GM18508 (cell line): ENCODE data around the gene STXBP3.

Source experiments
- ATAC-seq: cut with Tn5 transposase; IDR thresholded peaks from one replicate; pipeline ENCODE4 v1.9.1; 2021; ENCODE audit warnings: moderate number of reproducible peaks; ENCODE audit not compliant: insufficient read depth, unreplicated experiment

The STXBP3 gene

DNA sequence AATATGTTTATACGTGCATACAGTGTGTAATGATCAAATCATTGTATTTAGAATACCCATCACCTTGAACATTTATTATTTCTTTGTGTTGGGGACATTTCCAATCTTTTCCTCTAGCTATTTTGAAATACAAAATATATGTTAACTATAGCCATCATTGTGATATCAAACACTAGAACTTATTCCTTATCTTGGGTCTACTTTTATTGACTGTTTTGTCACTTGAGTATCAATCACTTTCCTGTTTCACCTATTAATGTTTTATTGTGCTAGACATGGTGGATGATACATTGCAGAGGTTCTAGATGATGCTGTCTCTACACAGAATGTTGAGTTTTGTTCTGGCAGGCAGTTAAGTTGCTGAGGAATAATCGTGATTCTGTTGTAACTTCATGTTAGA is 45.9 kb downstream of the STXBP3 start:
- ATAC-seq = no peak

DNA sequence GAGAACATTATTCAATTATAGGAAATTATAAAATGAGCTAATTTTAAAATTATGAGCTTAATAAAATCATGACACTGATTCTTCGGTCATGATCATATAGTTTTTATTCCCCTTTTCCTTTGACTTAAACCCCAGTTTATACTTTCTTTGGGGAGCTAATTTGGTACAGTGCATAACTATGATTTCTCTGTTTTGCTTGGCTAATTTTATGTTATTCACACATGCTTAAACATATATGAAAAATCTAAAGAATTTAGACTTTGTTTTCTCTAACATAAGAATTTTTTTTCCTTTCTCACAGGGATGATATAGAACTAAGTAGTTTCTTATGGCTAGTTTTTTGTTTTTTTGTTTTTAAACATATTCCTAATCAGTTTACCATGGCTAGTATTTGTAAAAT is 52.5 kb downstream of the STXBP3 start:
- ATAC-seq = no peak

DNA sequence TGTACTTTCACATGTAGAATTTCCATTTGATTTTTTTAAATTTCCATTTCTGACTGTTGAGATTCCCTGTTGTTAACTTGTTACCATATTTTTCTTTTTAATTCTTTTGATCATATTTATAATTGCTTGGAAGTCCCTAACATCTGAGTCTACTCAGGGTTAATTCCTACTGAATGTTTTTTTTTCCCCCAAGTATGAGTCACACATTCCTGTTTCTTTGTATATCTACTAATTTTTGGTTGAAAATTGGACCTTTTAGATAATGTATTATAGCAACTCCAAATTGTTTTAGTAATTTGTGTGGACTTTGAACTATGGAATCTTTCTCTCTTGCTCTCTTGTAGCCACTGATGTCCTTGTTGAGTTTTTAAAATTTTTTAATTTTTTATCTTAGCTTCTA is 54.6 kb downstream of the STXBP3 start:
- no peak for ATAC-seq

DNA sequence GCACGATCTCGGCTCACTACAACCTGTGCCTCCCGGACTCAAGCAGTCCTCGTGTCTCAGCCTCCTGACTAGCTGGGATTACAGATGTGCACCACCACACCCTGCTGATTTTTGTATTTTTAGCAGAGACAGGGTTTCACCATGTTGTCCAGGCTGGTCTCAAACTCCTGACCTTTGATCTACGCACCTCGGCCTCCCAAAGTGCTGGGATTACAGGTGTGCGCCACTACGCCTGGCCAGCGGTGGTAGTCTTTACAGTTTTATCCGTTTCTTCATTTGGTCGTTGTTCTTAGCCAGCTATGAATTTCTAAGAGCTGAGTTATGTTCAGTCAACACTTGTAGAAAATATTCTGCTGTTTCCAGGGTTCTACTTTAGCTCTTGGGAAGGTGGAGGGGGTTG is 57.1 kb downstream of the STXBP3 start:
- no peak for ATAC-seq

DNA sequence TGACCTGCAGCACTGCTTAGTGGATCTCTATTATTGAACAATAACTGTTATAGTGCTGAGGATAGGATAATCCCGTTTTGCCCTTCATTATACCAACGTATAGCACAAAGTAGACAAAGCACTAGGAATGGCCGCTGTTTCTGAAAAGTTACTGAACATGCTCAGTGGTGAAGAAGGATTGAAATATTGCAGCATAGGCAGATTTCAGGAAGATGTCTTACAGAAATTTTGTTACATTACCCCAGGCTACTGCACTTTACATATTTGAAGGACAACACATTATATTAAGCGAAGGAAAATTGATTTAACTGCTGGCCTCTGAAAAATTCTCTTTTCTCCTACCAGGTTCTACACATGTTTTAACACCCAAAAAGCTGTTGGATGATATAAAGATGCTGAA is 62.0 kb downstream of the STXBP3 start:
- no peak for ATAC-seq

DNA sequence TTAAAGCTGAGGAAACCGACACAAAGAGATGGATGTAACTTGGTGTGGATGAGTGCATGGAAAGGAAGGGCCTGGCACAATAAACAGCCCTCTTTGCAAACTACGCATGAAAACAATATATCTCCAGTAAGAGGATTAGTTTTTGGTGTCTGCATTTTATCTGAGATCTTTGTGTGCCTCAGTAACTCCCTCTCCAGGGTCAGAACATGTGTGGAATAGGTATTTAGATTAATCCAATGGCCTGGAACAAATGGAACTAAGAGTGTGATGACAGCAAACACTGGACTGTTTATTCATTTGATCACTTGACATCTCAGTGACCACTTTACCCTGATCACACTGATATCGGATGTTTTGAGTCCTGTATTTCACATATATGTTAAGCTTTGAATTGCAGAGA is 65.1 kb downstream of the STXBP3 start:
- ATAC-seq = no peak

DNA sequence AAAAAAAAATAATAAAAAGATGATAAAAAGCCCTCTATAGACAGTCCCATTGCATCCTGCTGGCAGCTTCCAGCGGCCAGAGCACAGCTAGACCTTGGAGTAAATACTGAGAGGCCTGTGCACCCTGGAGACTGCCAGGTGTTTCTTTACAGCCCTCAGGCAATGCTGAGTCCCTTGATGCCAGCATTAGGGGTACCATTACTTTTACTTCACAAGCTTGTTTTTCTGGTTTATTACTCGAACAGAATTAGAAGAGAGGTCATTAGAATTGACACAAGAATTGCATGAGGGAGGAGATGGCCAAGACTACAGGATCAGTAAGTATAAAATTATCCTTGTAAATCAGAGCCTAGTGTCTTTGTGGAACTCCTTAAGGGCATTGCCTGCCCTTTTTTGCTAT is 66.9 kb downstream of the STXBP3 start:
- no peak for ATAC-seq

DNA sequence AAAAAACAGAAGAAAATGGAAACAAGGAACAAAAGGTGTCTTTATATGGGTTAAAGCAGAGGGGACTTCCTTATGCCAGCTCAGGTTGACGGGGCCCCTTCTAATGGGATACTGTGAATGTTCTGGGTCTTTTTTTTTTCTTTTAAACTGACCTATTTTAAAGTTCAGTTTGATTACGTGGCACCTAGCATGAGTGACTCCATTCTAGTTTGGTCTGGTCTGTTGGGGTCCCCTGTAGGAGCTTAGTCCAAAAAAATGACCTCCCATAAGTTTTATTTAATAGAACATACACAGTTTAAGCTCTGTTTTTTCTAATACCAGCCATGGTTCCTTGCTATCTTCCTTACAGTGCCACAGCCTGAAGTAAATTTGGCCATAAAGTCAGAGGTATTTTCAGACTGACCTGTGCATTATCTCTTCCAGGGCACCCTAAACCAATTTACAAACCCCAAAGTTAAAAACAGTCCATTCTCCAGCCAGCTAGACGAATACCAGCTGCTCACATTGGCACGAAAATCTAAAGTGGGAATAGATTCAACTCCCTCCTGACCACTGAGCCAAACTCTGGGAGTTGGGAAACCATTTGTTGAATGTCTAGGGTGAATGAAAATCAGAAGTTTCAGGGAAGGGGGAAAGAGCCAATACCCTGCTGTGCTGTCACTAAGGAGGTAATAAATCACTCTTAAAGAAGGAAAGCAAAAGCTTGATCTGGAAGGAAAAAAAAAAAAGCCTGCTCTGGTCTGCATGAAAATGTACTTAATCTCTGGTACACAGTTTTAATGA is 68.1 kb downstream of the STXBP3 start:
- ATAC-seq = no peak

DNA sequence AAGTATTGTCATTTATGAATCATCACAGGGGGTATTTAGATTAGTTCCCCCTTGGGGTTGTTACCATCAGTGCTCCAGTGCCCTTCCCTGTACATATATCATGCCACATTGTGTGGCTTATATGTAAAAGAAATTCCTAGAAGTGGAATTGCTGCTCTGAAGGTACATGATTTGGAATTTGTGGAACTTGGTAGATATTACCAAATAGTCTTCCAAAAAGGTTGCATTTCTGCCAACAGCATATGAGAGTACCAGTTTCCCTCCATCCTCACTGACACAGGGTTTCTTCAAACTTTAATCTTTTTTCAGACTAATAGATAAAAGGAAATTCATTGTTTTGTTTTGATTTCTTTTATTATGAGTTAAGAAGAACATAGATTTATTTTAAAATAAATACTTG is 69.1 kb downstream of the STXBP3 start:
- ATAC-seq = no peak

DNA sequence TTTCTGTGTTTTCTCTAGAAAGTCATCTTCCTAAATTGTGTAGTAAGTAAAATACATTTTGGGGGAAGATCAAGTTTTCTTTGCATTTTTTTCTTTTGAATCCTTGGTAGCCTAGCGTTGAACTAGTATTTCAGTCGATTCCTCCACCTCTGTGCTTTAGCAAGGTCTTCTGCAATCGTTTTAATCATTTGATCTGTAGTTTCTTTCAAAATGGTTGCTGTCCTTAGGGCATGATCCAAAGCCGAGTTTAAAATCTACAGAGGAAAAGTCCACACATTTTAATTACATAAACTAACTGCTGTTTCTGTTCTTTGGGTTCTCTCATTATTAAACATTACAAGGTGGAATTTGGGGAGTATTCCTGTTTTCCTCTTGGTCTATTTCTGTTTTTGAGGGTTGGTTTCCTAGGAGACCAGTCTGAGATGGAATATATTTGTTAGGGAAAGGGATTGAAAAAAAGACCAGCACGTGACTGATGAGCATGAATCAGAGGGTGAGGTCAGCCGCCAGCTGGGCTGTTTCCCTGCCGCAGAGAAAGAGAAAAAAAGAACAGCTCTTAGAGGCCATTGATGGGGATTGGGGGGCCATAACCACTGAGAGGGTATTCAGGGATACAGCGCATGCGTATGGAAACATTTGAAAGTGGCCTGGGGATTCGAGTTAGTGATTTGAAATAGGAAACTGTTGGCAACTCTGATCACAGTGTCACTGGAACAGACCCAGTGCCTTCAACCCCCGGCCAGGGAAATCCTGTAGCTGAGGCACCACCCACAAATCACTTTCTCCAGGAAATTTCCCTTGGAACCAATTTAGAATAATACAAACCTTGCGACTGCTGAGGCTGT is 69.8 kb downstream of the STXBP3 start:
- ATAC-seq = no peak

DNA sequence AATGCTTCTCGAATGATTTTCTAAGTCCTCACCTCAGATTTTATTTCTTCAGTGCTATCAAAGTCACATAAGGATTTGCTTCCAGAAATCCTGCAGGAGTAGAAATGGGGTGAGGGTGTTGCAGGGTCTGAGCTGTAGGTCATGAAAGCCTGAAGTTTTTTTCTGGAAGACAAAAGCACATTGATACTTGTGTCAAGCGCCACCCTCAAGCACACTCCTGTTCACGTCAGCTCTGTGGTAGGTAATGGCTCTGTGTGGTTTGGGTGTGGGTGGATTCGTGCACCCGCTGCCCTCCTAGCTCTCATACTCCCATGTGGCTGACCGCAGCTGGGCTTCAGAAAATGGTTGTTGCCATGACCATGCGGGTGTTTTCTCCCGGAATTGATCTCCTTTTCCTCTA is 70.5 kb downstream of the STXBP3 start:
- ATAC-seq = no peak

DNA sequence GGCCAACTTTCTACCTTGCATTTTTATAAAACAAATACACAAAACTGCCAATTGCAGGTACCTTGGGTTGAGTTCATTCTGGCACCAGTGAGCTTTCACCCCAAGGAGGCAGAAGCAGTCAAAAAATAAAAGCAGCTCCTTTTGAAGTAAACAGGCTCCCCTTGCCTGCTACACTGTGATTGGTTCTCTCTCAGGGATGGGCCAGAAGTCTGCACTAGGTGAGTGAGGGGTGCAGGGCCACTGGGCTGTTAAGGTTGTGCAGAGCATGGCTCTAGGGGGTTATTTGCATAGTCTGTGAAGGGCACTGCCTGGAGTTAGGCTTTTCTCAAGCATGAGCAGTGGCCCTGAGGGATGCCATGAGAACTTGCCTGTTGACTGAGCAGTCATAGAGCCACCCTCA is 71.3 kb downstream of the STXBP3 start:
- no peak for ATAC-seq

DNA sequence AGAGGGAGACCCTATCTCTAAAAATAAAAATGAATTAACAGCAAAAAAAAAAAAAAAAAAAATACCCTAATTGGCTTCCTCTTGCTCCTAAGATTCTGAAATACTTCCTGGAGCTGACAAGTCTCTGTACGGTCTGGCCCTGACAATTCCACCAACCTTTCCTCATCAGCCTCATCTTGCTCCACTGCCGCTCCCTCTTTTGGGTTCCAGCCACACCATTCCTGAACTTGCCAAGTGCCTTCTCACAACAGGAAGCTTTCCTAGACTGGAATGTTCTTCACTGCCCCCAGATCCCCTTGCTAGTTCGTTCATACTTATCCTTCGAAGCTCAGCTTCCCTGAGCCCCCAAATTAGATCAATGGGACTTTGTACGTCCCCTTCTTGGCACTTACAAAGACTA is 73.4 kb downstream of the STXBP3 start:
- ATAC-seq = no peak

DNA sequence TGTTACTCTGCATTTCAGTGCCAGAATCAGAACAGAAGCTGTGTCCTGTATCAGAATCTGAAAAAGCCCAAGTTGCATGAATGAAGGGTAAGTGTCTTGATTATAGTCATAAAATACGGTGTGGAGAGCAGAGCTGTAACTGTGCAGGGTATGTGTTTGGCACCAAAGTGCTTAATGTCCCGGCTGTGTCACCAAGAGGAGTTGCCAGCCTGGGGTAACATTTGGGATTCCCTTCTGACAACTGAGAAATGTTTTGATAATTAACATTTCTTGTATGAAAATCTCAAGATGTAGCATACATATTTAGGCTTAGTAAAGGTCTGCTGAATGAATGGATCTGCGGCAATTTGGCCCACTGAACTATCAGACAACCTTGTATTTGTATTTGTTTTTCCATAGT is 77.2 kb downstream of the STXBP3 start:
- no peak for ATAC-seq

DNA sequence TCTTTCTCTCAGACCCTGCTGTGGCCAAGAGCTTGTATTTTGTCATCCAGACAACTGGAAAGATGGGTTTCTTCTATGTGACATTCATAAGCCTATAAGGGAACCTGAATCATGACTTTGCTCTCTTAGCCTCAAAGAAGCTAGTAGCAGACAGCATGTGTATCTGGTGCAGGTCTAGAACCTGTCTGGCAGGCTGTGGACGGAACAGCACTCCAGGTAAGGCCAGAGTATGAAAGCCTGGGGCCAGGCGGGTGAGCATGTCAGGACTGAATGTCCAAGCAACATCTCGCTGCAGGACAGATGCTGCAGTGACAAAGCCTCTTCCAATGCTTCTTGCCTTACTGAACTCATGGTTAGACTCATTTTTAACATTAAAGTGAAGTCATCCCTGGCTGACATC is 77.6 kb downstream of the STXBP3 start:
- no peak for ATAC-seq

DNA sequence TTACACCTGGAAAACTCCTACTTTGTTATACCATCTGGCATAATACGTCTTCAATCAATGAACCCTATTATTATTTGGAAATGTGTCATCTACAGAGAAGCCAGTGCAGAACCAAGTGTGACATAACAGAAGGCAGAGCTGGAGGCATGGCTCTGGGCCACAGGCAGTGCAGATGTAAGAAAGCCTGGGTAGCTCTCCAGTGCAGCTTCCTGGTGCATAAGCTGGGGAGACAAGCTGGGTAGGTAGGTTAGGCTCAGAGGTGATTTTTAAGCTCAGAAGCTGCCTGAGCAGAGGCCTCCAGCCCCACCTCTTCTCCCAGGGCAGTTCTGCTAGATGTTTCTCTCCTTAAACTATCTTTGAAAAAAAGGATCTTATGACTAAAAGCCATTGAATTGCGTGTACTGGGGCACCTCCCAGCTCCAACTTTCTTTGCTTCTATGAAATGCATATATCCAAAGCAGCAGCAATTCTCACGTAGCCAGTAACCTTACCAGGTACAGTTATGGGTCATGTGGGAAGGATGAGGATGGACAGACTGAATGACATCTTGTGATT is 79.7 kb downstream of the STXBP3 start:
- no peak for ATAC-seq

DNA sequence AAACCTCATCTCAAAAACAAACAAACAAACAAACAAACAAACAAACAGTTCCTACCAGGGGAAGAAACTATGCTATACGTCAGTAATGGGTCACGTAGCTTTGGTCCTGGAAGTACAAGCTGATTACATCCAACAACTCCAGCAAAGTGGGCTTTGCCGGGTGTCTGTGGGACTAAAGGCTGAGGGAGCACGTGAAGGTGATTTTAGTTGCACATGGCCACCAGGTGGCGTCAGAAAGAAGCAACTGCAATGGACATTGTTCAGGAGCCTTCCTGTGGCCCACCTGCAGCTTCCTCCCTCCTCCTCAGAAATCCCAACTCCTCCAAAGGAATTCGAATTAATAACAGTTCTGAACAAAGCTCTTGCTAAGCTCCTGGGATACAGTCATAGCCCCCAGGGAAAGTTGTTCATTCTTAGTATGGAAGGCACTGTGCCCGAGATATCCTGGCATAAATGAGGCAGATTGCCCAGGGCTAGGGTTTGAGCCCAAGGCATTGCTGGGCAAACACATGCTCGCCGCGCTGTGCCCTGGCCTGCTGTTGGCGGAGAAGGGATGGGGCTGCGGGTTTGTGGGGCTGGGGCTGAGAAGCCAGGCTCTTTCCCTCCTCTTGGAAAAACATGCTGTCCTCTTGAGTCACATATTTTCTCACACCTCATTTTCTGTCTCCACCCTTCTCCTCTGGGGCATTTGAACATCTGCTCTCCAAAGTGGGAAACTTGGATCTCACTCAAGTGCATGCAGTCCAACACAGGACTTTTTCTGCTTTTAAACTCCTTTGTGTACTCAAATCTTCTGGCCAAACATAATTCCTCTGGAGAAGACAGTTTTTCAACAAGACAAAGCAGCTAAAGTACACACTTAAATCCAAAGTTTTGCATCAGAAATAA is 81.8 kb downstream of the STXBP3 start:
- no peak for ATAC-seq

DNA sequence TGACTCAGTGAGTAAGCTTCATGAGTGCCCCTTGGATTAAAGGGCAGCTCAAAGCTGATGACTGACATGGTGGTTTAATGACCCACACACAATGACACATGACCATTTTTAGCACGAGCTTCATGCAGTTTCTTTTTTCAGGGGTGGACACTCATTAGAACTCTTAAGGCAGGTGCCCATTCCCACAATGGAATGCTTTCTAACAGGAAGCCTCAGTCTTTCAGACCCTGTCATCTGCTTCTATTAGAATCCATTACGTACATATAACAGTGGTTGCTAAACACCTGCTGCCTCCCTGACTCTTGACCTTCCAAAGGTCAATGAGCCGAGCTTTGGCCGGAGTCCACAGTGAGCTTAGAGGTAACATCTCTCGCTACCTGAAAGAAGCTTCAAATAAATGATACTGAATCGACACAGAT is 83.0 kb downstream of the STXBP3 start:
- no peak for ATAC-seq

DNA sequence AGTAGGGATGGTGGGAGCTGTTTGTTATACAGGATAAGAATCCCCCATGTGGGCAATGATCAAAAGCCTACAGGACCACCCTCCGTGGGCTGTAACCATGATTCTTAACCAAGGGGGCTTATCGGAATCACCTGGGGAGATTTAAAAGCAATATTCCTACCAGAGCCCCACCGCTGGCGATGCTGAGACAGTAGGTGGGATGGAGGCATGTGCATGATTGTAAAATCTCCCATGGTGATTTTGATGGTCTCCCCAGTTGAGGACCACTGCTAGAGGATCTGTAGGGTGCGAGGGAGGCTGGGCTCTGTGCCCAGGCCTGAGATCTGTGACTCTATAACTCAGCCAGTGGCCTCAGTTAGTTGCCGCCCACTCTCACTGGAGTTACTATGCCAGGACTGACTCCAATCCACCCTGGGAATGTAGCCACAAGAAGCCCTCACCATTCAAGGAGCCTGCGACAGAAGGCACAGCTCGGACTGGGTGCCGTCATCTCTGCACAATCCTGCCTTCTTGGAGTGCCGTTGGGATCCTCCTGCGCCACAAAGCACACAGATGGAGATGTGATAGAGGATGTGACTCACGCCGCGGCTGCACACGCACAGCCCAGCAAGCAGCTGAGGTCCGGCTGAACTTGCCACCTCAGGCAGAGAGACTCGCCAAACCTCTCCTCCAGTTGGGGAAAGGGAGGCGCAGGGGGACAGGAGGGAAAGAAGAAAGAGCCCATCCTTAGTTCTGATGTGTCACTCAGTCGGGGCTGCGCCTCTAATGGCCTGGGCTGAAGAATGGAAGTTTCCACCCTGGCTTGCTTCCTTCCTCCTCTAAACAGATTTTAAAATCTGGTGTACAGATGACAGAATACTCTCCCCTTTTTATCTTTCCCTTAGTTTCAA is 83.9 kb downstream of the STXBP3 start:
- ATAC-seq = no peak

DNA sequence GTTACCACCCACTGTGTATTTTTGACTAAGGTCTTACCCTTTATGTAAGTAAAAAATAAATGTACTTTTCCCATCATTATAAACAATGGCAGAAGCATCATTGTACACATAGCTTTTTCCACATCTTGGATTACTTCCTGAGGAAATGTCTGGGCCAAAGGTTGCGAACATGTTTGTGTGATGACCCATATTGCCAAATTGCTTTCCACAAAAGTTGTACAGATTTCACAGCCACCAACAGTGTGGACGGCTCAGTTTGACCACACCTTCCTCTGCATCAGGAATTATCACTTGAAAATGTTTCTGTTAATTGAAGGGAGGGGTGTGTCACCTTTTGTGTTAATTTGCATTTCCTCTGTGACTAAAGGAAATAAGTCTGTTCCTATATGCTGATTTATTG is 84.8 kb downstream of the STXBP3 start:
- no peak for ATAC-seq
